SK-N-DZ (cell line): ENCODE data around the gene MADCAM1. TPM values are rescaled to one million over a fixed set of nuclear protein-coding genes. Genes with fewer than 3 reads are reported as not detected.
"Not testable (repeated sequence)": the region's sequence is repeated elsewhere in the genome, so short reads cannot be mapped to it uniquely, and the experiment has no call there.

ENCODE experiments used
- DNase-seq: peaks from one replicate; pipeline ENCODE4 v3.0.0-alpha.2; 2015; ENCODE audit warnings: low spot score
- polyA plus RNA-seq, 2 experiments: library from polyadenylated mRNA; depleted of rRNA; stranded (reverse); fragments of >200 nt; gene quantifications; 2 replicates each; pipeline ENCODE4 v1.2.3, GENCODE V29; 2014

The MADCAM1 gene
- 0.15 and 0.20 TPM in 2 replicates for polyA plus RNA-seq (2014; cell fraction: cytosol; rRNA removed)
- 0.21 and 1.7 TPM in 2 replicates for polyA plus RNA-seq (2014; cell fraction: nucleus; rRNA removed)

DNA sequence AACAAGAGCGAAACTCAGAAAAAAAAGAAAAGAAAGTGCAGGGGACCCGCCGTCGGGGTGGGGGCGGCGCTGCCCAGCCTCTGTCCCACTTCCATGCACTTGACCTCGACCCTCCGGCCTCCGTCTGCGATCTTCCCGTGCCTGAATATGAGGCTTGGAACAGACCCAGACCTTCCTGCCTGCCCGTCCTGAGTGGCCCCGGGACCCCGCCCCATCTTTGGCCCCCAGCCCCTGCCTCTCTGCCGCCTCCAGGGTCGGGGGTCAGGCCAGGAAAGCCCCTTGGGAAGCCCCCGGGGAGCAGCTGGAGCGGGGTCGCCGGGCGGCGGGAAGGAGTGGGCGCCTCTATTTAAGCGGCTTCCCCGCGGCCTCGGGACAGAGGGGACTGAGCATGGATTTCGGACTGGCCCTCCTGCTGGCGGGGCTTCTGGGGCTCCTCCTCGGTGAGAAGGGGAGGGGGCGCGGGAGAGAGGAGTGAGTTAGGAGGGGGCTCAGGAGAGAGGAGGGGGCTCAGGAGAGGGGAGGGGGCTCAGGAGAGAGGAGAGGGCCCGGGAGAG, at the start of gene MADCAM1:
TSS of gene MADCAM1 (plus strand) at position 375 of the 554 bp plus-strand sequence. CDS start at position 389, 14 bp downstream.
- no peak for DNase-seq

- DNase-seq, result no peak
Observed at GRCh38 chr19:447064-447426, 49.2 kb upstream of the MADCAM1 start.

- DNase-seq, result peak; percentile 77
Observed at GRCh38 chr19:447816-448560, 48.3 kb upstream of the MADCAM1 start.

DNA sequence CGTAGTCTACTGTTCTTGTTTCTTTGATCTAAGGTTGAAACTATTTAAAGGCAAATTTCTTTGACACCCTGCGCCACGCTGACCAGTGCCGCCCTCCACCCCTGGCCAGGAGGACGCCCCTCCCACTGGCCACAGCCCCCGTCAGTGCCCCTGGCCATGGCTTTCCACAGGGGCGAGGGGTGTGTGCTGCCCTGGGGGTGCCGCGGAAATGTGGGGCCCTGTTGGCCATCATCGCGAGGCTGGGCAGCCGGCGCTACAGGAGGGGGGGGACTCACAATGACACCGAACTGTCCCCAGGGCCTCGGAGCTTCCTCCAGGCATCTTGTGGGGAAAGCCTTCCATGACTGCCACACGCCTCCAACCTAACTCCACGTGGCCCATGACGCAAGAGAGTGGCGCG, 46.4 kb upstream of the MADCAM1 start:
- DNase-seq, result no peak

DNA sequence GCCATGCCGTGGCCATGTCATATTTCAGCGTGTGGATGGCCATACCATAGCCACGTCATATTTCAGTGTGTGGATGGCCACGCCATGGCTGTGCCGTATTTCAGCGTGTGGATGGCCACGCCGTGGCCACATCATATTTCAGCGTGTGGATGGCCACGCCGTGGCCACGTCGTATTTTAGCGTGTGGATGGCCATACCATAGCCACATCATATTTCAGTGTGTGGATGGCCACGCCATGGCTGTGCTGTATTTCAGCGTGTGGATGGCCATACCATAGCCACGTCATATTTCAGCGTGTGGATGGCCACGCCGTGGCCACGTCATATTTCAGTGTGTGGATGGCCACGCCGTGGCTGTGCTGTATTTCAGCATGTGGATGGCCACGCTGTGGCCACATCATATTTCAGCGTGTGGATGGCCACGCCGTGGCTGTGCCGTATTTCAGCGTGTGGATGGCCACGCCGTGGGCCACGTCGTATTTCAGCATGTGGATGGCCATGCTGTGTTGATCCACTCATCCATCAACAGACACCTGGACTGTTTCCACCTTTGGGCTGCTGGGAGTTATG, 45.3 kb upstream of the MADCAM1 start:
- not testable (repeated sequence) for DNase-seq

DNA sequence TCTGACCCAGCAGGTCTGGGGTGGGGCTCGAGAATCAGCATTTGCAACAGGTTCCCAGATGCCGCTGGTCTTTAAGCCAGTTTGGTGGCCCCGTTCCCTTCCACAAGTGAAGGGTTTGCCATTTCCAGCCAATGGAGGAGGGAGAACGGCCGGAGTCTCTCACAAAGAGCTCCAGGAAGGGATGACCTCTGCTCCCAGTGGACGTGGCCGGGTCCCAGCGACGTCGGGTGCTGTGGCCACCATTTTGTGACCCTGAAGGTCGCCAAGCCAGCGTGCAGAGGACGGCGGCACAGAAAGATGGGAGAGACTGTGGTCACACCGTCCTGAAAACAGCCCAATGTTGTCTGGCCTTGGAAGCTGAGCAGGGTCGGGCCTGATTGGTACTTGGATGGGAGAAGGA, 43.5 kb upstream of the MADCAM1 start:
- DNase-seq, result no peak

- DNase-seq, result no peak
Observed at GRCh38 chr19:453606-454005, 42.7 kb upstream of the MADCAM1 start.

GRCh38 chr19:455031-455705, 41.1 kb upstream of the MADCAM1 start:
- DNase-seq, result no peak

GRCh38 chr19:455851-456546, 40.3 kb upstream of the MADCAM1 start:
- no peak for DNase-seq

DNA sequence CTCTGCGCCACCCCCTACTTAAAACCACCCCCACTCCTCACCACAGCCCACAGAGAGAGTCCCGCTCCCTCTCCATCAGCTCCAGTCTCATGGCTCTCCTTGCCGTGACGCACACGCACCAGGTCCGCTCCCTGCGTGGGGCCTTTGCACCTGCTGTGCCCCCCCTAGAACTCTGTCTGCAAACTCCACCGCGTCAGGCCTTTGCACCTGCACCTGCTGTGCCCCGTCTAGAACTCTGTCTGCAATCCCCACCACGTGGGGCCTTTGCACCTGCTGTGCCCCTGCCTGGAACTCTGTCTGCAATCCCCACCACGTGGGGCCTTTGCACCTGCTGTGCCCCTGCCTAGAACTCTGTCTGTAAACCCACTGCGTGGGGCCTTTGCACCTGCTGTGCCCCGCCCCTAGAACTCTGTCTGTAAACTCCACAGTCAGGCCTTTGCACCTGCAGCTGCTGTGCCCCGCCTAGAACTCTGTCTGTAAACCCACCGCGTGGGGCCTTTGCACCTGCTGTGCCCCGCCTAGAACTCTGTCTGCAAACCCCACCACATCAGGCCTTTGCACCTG, 39.7 kb upstream of the MADCAM1 start:
- no peak for DNase-seq

DNA sequence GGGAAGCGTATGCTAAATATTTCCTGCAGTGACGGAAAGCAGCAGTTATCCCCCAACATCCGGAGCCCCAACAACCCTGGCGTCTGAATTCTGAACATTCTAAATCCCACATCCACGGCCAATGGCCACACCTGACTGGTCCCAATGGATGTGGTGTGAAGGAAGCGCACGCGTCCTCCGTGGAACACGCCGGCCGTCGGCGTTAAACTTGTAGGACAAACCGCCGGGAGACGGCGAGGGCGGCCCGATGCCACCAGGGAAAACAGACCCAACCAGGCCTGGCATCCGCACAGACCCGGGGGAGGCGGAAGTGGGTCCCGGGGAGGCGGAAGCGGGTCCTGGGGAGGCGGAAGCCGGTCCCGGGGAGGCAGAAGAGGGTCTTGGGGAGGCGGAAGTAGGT, 38.6 kb upstream of the MADCAM1 start:
- DNase-seq, result no peak

DNA sequence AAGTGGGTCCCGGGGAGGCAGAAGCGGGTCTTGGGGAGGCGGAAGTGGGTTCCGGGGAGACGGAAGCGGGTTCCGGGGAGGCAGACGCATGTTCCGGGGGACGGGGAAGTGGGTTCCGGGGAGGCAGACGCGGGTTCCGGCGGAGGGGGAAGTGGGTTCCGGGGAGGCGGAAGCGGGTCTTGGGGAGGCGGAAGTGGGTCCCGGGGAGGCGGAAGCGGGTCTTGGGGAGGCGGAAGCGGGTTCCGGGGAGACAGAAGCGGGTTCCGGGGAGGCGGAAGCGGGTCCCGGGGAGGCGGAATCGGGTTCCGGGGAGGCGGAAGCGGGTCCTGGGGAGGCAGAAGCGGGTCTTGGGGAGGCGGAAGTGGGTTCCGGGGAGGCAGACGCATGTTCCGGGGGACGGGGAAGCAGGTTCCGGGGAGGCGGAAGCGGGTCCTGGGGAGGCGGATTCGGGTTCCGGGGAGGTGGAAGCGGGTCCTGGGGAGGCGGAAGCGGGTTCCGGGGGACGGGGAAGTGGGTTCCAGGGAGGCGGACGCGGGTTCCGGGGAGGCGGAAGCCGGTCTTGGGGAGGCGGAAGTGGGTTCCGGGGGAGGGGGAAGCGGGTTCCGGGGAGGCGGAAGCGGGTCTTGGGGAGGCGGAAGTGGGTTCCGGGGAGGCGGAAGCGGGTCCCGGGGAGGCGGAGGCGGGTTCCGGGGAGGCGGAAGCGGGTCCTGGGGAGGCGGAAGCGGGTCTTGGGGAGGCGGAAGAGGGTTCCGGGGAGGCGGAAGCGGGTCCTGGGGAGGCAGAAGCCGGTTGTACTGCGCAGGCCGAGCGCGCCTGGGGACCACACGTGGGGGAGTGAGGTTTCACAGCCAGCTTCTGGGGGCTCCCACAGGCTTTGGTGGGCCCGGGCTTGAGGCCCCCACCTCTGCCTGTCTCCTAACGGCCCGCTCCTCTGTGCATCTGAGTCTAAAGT, 37.9 kb upstream of the MADCAM1 start:
- DNase-seq, result no peak

- peak; percentile 63 for DNase-seq
Observed at GRCh38 chr19:459724-460511, 36.4 kb upstream of the MADCAM1 start.

DNA sequence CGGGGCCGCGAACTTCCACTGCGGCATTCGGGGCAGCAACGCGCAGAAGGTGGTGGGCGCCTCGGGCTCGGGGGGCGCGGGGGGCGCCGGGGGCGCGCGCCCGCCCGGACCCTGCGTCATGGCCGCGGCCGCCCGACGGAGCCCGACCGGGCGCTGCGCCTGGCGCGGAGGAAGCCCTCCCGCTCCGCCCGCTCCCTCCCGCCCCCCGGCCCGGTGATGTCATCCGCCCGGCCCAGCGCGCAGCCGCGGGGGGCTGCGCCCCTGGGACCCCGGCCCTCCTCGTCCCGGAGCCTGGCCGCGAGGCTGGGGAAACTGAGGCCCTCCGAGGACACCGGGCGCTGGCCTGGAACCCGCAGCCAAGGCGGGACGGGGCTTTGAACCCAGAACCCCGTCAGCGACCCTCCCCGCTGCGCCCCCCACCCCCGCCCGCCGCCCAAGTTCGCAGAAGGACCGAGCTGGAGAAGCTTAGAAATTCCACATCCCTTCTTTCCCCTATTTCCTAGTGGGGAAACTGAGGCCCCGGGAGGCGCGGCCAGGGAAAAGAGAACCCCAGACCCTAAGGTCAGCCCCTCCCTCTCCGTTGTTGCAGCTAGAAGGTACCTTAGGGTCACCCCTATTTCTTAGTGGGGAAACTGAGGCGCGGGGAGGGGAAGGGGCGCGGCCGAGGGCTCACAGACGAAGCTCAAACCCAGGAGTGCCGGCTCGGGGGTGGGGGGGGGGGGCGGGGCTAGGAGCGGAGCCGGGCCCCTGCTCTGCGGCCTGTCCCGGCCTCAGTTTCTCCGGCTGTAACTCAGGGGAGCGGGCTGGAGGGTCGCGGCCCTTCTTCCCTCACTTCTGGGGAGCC, 35.2 kb upstream of the MADCAM1 start, which contains the start of gene SHC2:
TSS of gene SHC2 (minus strand) at position 157 of the 844 bp plus-strand sequence. CDS start at position 120, 37 bp downstream.
- DNase-seq, result no peak

DNA sequence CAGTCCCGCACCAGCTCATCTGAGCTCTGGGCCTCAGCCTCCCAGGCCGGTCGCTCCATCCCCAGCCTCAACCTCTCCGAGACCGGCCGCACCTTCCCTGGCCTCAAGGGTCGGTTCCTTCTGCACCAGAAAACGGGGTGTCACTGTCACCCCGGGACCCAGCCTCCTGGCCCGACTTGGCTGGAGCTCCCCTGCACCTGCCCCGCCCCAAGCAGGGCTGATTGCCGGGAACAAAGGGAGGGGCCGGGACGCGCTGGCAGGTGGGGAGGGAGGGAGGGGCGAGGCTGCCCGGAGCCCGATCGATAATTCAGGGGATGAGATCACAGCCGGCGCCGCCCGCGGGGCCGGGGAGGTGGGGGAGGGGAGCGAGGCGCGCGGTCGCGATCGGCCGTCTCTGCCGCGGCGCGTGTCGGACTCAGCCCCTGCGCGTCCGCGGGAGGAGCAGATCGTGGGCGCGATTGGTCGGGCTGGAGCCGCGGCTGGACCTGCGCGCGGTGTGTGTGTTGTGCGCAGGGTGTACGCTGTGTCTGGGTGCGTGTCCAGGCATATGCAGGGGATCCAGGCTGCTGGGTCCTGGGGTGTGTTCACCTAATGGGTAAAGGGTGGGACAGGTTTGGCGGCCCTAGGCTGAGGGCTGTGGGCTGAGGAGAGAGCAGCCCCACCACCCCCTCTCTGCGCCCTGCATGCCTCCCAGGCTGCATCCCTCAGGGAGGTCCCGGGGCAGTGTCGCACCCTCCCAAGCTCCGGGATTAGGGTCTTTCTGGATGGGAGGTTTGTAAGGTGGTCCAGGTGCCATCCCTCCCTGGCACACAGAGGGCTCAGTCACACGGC, 34.4 kb upstream of the MADCAM1 start:
- DNase-seq, result peak; percentile 74

GRCh38 chr19:463483-464207, 32.6 kb upstream of the MADCAM1 start:
- DNase-seq, result no peak

GRCh38 chr19:464208-464545, 32.1 kb upstream of the MADCAM1 start:
- no peak for DNase-seq
